ENCODE results near the gene RPL29.
"Not testable (repeated sequence)": the region's sequence is repeated elsewhere in the genome, so short reads cannot be mapped to it uniquely, and the experiment has no call there.

The RPL29 gene

DNA sequence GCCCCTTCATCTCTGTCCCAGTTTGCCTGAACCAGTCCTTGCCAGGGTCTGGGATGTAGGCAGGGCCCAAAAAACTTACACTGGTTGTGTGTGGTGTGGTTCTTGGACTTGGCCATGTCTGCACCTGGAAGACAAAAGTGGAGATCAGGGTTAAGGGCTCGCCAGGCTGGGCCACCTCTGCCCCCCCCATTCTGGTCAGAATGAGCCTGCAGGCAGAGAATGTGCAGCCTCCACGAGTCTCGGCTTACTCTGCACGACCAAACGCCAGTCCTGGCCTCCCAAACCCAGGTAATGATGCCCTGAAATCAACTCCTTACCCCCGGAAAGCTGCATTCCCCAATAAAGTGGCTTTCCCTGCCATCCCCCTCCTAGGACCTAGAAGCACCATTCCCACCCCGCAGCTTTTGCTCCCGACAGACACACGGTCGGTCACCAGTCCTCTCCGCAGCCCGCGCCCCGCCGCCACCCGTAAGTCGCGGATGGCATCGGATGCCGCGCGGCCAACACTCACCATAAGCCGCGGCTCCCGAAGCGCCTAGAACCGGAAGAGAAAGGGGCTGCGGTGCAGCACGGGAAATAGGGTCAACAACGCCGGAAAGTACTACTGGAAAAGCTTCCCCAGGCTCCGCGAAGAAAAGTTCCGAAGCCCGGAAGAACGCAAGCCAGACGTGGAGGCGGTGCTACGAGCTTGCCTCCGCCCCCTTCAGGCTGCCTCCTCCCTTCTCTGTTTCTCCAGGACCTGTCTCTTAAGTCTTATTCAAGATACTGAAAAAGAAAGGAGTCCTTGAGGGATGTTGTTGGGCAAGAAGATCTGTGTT lies at the start of gene RPL29:
Gene RPL29, minus strand, starts transcription at position 550 of the 818 bp plus-strand sequence. Its CDS starts 434 bp downstream, at position 116.
- H3K4me3 Mint-ChIP-seq: peak within 1 kb of the TSS; percentile 100
- no peaks in the 10 kb centered on the region for H3K27me3 Mint-ChIP-seq
- peaks cover 24% of the 10 kb centered on the region for H3K36me3 Mint-ChIP-seq
- H3K4me1 Mint-ChIP-seq: peaks cover 24% of the 10 kb centered on the region
- no peaks in the 10 kb centered on the region for H3K9me3 Mint-ChIP-seq
- peak within 1 kb of the TSS; percentile 100 for H3K27ac Mint-ChIP-seq

GRCh38 chr3:52044869-52045619 lies 49.3 kb upstream of the RPL29 start:
- H3K27me3 Mint-ChIP-seq: no peaks in the 10 kb centered on the region
- no peaks in the 10 kb centered on the region for H3K36me3 Mint-ChIP-seq
- peak overlapping the region; percentile 83 for H3K27ac Mint-ChIP-seq
- H3K4me3 Mint-ChIP-seq: no peak overlapping the region
- H3K4me1 Mint-ChIP-seq: peaks cover 47% of the 10 kb centered on the region
- H3K9me3 Mint-ChIP-seq: no peaks in the 10 kb centered on the region

DNA sequence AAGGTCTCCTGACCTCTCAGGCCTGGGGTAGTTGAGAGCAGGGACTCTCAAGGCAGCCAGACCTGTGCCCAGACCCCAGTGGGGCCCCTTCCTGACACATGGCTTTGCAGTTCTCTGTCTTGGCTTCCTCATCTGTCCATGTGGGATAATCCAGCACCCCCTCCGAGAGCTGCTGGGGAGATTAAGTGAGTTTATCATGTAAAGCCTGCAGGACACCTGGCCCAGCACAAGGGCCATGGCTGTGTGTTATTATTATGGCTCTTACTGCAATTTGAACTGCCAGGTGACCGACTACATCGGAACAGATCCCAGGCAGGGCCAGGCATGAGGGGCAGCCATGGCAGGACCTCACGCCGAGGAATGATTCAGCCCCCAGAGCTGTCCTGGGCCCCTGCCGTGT lies 48.1 kb upstream of the RPL29 start:
- Mint-ChIP-seq H3K27me3 (no peaks in the 10 kb centered on the region), H3K4me3 (no peak overlapping the region), H3K9me3 (no peaks in the 10 kb centered on the region), H3K27ac (no peak overlapping the region), H3K36me3 (no peaks in the 10 kb centered on the region), H3K4me1 (peaks cover 35% of the 10 kb centered on the region)

DNA sequence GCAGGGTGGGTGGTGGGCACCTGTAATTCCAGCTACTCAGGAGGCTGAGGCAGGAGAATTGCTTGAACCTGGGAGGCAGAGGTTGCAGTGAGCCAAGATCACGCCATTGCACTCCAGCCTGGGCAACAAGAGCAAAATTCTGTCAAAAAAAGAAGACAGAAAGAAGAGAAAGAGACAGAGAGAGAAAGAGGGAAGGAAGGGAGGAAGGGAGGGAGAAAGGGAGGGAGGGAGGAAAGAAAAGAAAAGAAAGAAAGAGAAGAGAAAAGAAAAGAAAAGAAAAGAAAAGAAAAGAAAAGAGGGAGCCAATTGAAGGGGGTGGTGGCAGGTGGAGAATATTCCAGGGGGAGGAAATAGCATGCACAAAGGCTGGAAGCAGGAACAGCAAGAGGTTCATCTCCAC lies 47.3 kb upstream of the RPL29 start:
- H3K9me3 Mint-ChIP-seq, H3K36me3 Mint-ChIP-seq, H3K27ac Mint-ChIP-seq, H3K4me3 Mint-ChIP-seq, H3K27me3 Mint-ChIP-seq: not testable (repeated sequence)
- H3K4me1 Mint-ChIP-seq: peaks cover 29% of the 10 kb centered on the region

- Mint-ChIP-seq H3K4me3 (no peak overlapping the region), H3K36me3 (no peaks in the 10 kb centered on the region), H3K4me1 (peaks cover 23% of the 10 kb centered on the region), H3K27me3 (no peaks in the 10 kb centered on the region), H3K27ac (no peak overlapping the region), H3K9me3 (no peaks in the 10 kb centered on the region)
Measured at GRCh38 chr3:52041118-52041731, 45.5 kb upstream of the RPL29 start.

- Mint-ChIP-seq H3K27ac (no peak overlapping the region), H3K27me3 (no peaks in the 10 kb centered on the region), H3K4me1 (peaks cover 19% of the 10 kb centered on the region), H3K9me3 (no peaks in the 10 kb centered on the region), H3K4me3 (no peak overlapping the region), H3K36me3 (no peaks in the 10 kb centered on the region)
Measured at GRCh38 chr3:52040600-52040999, 44.9 kb upstream of the RPL29 start.

DNA sequence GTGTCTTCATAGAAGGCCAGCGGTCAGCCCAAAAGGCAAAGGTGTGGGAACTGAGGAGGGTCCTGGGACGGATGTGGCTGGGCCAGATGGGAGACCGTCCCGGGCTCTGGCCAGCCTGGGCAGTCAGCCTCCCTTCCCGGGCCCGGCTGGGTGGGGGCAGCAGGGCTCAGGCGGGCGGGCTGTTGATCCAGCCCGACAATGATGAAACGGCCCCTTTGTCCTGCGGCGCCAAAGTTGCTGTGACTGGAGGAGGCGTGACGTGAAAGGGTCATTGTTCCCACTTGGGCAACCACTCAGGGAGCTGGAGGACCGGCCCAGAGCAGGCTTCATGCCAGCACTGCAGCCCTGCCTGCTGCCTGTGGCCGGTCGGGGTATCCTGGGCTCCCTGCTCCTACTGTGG lies 44.2 kb upstream of the RPL29 start:
- H3K36me3 Mint-ChIP-seq: no peaks in the 10 kb centered on the region
- no peak overlapping the region for H3K4me3 Mint-ChIP-seq
- no peak overlapping the region for H3K27ac Mint-ChIP-seq
- H3K4me1 Mint-ChIP-seq: peaks cover 12% of the 10 kb centered on the region
- H3K9me3 Mint-ChIP-seq: no peaks in the 10 kb centered on the region
- H3K27me3 Mint-ChIP-seq: no peaks in the 10 kb centered on the region

- H3K36me3 Mint-ChIP-seq: no peaks in the 10 kb centered on the region
- H3K4me1 Mint-ChIP-seq: peaks cover 12% of the 10 kb centered on the region
- H3K27me3 Mint-ChIP-seq: no peaks in the 10 kb centered on the region
- no peaks in the 10 kb centered on the region for H3K9me3 Mint-ChIP-seq
- H3K27ac Mint-ChIP-seq: no peak overlapping the region
- no peak overlapping the region for H3K4me3 Mint-ChIP-seq
Measured at GRCh38 chr3:52039426-52039825, 43.7 kb upstream of the RPL29 start.

DNA sequence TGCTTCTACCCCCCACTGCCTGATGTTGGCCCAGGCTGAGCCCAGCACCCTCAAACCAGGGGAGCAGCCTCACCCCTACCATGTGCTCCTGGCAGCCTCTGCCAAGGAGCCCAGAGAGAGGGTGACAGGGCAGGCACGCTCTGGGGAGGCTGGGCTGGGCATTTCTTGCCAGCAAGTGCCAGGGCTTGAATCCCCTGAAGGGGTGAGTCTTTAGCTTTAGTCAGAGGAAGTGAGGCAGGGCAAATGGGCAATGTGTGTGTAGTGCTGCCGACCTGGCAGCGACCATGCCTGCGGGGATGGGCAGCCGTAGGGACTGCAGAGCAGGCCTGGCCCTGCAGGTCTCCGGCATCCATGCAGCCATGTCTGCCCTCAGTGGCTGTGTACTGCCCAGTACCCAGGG lies 42.5 kb upstream of the RPL29 start:
- Mint-ChIP-seq H3K4me1 (peaks cover 9% of the 10 kb centered on the region), H3K9me3 (no peaks in the 10 kb centered on the region), H3K27ac (no peak overlapping the region), H3K27me3 (no peaks in the 10 kb centered on the region), H3K4me3 (no peak overlapping the region), H3K36me3 (no peaks in the 10 kb centered on the region)

GRCh38 chr3:52037291-52037690 lies 41.6 kb upstream of the RPL29 start:
- no peak overlapping the region for H3K4me3 Mint-ChIP-seq
- peaks cover 7% of the 10 kb centered on the region for H3K4me1 Mint-ChIP-seq
- no peaks in the 10 kb centered on the region for H3K36me3 Mint-ChIP-seq
- no peaks in the 10 kb centered on the region for H3K27me3 Mint-ChIP-seq
- H3K27ac Mint-ChIP-seq: no peak overlapping the region
- no peaks in the 10 kb centered on the region for H3K9me3 Mint-ChIP-seq

GRCh38 chr3:52036829-52037228 lies 41.1 kb upstream of the RPL29 start:
- H3K36me3 Mint-ChIP-seq: no peaks in the 10 kb centered on the region
- H3K9me3 Mint-ChIP-seq: no peaks in the 10 kb centered on the region
- H3K27ac Mint-ChIP-seq: no peak overlapping the region
- no peak overlapping the region for H3K4me3 Mint-ChIP-seq
- no peaks in the 10 kb centered on the region for H3K27me3 Mint-ChIP-seq
- H3K4me1 Mint-ChIP-seq: peaks cover 2% of the 10 kb centered on the region

DNA sequence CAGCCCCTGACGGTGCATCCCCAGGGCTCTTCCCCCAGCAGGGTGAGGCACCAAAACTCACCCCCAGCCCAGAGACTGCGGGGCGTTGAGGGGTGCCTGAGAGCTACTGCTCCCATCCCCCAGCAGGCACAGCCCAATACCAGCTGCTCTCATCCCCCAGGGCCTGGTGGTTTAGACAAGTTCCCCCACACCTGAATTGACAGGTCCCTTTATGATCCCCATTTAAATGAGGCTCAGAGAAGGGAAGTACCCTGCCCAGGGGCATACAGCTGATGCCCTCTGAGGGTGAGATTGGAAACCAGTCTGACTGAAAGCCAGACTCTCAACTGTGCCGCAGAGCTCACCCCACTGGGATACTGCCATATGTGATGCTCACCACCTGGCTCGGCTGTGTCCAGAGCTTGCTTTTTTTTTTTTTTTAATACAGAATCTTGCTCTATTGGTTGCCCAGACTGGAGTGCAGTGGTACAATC lies 40.6 kb upstream of the RPL29 start:
- Mint-ChIP-seq H3K27me3 (no peaks in the 10 kb centered on the region), H3K27ac (no peak overlapping the region), H3K36me3 (no peaks in the 10 kb centered on the region), H3K4me1 (no peaks in the 10 kb centered on the region), H3K4me3 (no peak overlapping the region), H3K9me3 (no peaks in the 10 kb centered on the region)

GRCh38 chr3:52034651-52035050 lies 39.0 kb upstream of the RPL29 start:
- Mint-ChIP-seq H3K9me3 (no peaks in the 10 kb centered on the region), H3K27ac (no peak overlapping the region), H3K4me3 (no peak overlapping the region), H3K27me3 (no peaks in the 10 kb centered on the region), H3K36me3 (no peaks in the 10 kb centered on the region), H3K4me1 (no peaks in the 10 kb centered on the region)

- Mint-ChIP-seq H3K9me3 (no peaks in the 10 kb centered on the region), H3K36me3 (no peaks in the 10 kb centered on the region), H3K4me3 (no peak overlapping the region), H3K27me3 (no peaks in the 10 kb centered on the region), H3K4me1 (no peaks in the 10 kb centered on the region), H3K27ac (no peak overlapping the region)
Measured at GRCh38 chr3:52034212-52034611, 38.5 kb upstream of the RPL29 start.

DNA sequence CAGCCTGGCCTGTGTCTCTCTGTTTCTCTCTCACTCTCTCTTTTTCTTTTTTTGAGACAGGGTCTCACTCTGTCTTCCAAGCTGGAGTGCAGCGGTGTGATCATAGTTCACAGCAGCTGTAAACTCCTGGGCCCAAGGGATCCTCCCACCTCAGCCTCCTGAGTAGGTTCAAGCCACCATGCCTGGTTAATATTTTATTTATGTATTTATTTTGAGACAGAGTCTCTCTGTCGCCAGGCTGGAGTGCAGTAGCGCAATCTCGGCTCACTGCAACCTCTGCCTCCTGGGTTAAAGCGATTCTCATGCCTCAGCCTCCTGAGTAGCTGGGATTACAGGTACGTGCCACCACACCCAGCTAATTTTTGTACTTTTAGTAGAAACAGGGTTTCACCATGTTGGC lies 38.1 kb upstream of the RPL29 start:
- not testable (repeated sequence) for H3K9me3 Mint-ChIP-seq, H3K27me3 Mint-ChIP-seq, H3K27ac Mint-ChIP-seq, H3K36me3 Mint-ChIP-seq, H3K4me3 Mint-ChIP-seq, H3K4me1 Mint-ChIP-seq

All from activated naive CD4-positive, alpha-beta T cell treated with anti-CD3 and anti-CD28 coated beads, Interleukin-2, amount 50 U/mL, for 24 hours (primary cell).